Transverse colon (tissue), 4 donors: ENCODE results near the gene AOC1.
A peak's percentile ranks its signal among the peaks of the same experiment; 100 is the strongest.

Source experiments
- CTCF ChIP-seq, 5 experiments: fragments of 200-600 bp in 3 of 5; fragments of 450-650 bp in 2 of 5; sonication (generic) in 3 of 5; IDR thresholded peaks; 1 replicate in 2 of 5; 2 replicates in 3 of 5; pipeline ENCODE4 v1.5.1; 2016 to 2017; ENCODE audit warnings: antibody characterized with exemption in 5 of 5, inconsistent platforms in 3 of 5, mild to moderate bottlenecking in 2 of 5, moderate library complexity in 1 of 5
- POLR2A ChIP-seq: fragments of 450-650 bp; IDR thresholded peaks from one replicate; pipeline ENCODE4 v1.6.1; 2016; ENCODE audit warnings: antibody characterized with exemption, mild to moderate bottlenecking, moderate library complexity
- POLR2AphosphoS5 ChIP-seq, 3 donors: sonication (generic); formaldehyde crosslinking; IDR thresholded peaks; one replicate each; pipeline ENCODE4 v1.6.1; 2016; ENCODE audit warnings: antibody characterized with exemption in 3 of 3

DNA sequence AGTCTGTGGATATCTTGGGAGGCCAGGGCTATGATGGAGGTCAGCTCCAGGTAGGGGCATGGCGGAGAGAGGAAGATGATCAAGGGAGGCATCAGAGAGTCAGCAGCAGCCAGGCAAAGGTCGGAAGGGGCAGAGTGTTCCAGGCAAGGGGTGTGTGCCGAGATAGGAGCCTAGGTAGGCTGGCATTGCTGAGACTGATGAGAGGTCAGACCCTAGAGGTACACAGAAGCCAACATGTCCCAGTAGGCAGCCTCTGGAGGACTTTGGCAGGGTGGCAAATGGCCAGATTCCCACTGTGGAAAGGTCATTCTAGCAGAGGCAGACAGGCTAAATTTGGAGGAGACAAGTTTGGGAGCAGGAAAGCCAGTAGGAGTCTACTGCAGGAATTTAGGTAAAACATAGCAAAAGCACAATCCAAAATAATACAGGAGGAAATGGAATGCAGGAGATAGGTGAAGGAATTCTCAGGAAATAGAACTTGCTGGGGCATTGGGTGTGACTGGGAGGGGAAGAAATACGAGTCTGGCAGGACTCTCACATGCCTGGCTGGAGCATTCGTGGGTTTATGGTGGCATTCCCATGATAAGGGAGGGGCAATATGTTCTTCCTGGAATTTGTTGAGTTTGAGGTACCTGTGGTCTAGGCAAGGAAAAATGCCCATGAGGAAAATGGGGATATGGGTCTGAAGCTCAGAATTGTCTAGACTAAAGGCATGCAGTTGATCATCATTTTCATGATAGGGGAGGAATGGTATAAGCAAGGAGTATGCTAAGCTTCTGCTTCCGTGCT is 26.1 kb upstream of the AOC1 start:
- TF ChIP-seq CTCF (IDR thresholded peaks at IDR 0.05) = no peak
- no peak for TF ChIP-seq POLR2A
- peak in 1 of 3 donors; percentile 49 for TF ChIP-seq POLR2AphosphoS5 (IDR thresholded peaks at IDR 0.05)
